ENCODE measurements around the gene GRK2. TPM values are rescaled to one million over a fixed set of nuclear protein-coding genes. Genes with fewer than 3 reads are reported as not detected.

The GRK2 gene
- total RNA-seq, 1 donor from 2014 or later: 52.2 TPM

GRCh38 chr11:67274768-67275605 is 8.7 kb downstream of the GRK2 start:
- peaks cover 3% of the 10 kb centered on the region for H3K27me3 Mint-ChIP-seq (ENCODE audit: unreplicated experiment)
- peaks cover 4% of the 10 kb centered on the region for H3K9me3 Mint-ChIP-seq (ENCODE audit: unreplicated experiment)
- H3K27ac Mint-ChIP-seq (ENCODE audit: unreplicated experiment): no peak overlapping the region
- peaks cover 21% of the 10 kb centered on the region for H3K4me1 Mint-ChIP-seq (ENCODE audit: low read depth, unreplicated experiment)
- TF ChIP-seq CTCF (IDR thresholded peaks at IDR 0.05; ENCODE audit: partially characterized antibody, unreplicated experiment): no peak
- H3K4me3 Mint-ChIP-seq (ENCODE audit: unreplicated experiment): no peak overlapping the region
- H3K36me3 Mint-ChIP-seq (ENCODE audit: unreplicated experiment): no peaks in the 10 kb centered on the region
- DNase-seq: peak; percentile 13

- Mint-ChIP-seq H3K36me3 (ENCODE audit: unreplicated experiment) (no peaks in the 10 kb centered on the region), H3K9me3 (ENCODE audit: unreplicated experiment) (peaks cover 4% of the 10 kb centered on the region), H3K27me3 (ENCODE audit: unreplicated experiment) (peaks cover 3% of the 10 kb centered on the region), H3K27ac (ENCODE audit: unreplicated experiment) (peak overlapping the region; percentile 79), H3K4me1 (ENCODE audit: low read depth, unreplicated experiment) (peaks cover 13% of the 10 kb centered on the region), H3K4me3 (ENCODE audit: unreplicated experiment) (no peak overlapping the region)
- peak; percentile 5 for DNase-seq
- no peak for TF ChIP-seq CTCF (IDR thresholded peaks at IDR 0.05; ENCODE audit: partially characterized antibody, unreplicated experiment)
These were observed 9.5 kb downstream of the GRK2 start for GRCh38 chr11:67275606-67276409.

- Mint-ChIP-seq H3K9me3 (ENCODE audit: unreplicated experiment) (peaks cover 4% of the 10 kb centered on the region), H3K36me3 (ENCODE audit: unreplicated experiment) (no peaks in the 10 kb centered on the region), H3K4me3 (ENCODE audit: unreplicated experiment) (no peak overlapping the region), H3K4me1 (ENCODE audit: low read depth, unreplicated experiment) (peaks cover 3% of the 10 kb centered on the region), H3K27me3 (ENCODE audit: unreplicated experiment) (peaks cover 3% of the 10 kb centered on the region), H3K27ac (ENCODE audit: unreplicated experiment) (peak overlapping the region; percentile 90)
- DNase-seq: peak; percentile 33
- no peak for TF ChIP-seq CTCF (IDR thresholded peaks at IDR 0.05; ENCODE audit: partially characterized antibody, unreplicated experiment)
These were observed 10.5 kb downstream of the GRK2 start for GRCh38 chr11:67276781-67277230.

GRCh38 chr11:67277231-67277961 is 11.1 kb downstream of the GRK2 start:
- peak; percentile 57 for DNase-seq
- H3K4me1 Mint-ChIP-seq (ENCODE audit: low read depth, unreplicated experiment): peaks cover 3% of the 10 kb centered on the region
- peak overlapping the region; percentile 85 for H3K27ac Mint-ChIP-seq (ENCODE audit: unreplicated experiment)
- peaks cover 4% of the 10 kb centered on the region for H3K27me3 Mint-ChIP-seq (ENCODE audit: unreplicated experiment)
- H3K9me3 Mint-ChIP-seq (ENCODE audit: unreplicated experiment): peaks cover 4% of the 10 kb centered on the region
- H3K4me3 Mint-ChIP-seq (ENCODE audit: unreplicated experiment): peak overlapping the region; percentile 42
- no peaks in the 10 kb centered on the region for H3K36me3 Mint-ChIP-seq (ENCODE audit: unreplicated experiment)
- no peak for TF ChIP-seq CTCF (IDR thresholded peaks at IDR 0.05; ENCODE audit: partially characterized antibody, unreplicated experiment)
